Colon (tissue), 2 donors: ENCODE results near the gene TBATA.

Experiments used
- FAIRE-seq: peaks from 2 replicates; lab custom pipeline; 2012; peaks lifted over from hg19 to GRCh38; lab: Jason Lieb, UNC
- donor health status: control.
- donor health status: control.

Gene TBATA

DNA sequence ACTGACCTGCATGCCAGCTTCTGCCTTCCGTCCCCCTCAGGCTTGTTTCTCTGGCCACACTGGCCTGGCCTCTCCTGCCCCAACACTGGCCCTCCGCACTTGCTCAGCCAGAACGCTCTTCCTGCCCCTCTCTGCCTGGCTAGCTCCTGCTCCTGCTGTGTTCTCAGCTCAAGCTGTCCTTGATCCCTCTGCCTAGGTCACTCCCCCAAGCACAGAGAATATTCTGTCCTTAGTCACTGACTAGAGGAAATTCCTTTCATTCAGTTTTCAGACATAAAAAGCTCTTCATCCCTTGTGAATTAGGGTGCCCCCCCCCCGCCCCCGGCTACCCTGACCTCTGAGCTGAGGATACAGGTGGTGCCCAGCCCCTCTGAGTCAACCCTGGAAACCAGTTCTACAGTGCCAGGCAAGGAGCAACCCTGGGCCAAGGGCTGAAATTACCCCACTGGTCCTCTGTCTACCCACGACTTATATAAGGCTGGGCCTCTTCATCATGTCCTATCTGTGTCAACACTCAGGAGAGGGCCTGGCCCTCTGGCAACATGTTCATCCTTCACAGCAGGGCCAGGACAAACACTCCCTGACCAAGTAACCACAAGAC is 23.9 kb upstream of the TBATA start:
- no peak for FAIRE-seq

DNA sequence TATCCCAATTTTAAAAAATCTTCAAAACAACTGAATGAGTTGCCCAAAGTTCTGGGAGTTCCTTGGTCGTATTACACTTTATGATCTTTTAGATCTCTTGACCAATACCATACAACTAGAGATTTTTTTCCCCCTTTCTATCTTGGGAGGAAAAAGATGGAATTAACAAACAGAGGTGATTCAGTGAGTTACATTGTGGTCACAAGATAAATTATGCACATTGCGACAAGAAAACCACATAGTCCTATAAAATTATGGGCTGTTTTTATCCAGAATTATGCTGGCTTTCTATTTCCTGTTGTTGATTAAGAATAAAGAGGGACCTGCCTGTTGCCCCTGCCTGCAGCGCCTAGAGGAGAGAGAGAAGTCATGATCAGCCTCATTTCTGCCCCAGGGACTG is 22.4 kb upstream of the TBATA start:
- FAIRE-seq = no peak

DNA sequence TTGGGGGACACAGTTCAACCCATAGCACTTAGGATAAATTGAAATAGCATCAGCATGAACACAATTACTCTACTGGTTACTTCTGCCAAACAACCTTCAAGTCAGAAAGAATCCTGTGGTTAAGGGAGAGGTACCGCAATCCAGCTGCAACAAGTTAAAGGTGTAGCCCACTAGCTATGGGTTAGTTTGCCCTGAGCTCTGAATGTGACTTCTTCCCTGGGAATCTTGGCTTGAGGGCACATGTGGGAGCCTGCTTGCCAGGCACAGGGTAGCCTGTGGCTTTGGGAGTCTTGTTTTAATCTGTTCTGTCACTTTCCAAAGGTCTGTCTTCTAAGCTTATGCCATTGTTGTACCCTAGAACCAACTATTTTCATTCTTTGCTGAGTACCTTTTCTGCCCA is 21.7 kb upstream of the TBATA start:
- FAIRE-seq = no peak

DNA sequence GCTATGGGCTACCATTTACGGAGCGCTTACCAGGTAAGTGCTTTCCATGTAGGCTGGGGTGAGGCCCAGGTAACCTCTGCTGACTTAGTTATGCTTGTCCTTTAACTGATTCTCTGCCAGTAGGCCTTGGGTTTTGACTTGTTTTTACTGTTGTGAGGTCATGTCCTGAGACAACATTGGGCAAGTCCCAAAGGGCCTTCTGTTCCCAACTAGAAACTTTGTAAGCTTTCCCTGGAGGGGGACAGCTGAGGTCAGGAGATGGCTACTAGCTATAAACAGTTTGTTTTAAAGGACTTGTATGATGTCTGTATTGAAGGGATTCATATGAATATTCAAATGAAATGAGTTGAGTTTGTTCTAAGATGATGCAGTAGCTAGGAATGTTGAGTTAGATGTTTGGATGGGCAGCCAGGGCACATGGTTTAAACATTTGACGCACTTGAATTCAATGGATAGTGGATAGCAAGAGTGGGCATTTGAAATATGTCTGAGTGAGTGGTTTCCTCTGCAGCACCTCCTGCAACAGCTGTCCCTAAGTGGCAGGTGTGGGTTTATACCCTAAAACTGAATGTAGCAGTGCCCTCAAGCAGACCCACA is 20.5 kb upstream of the TBATA start:
- no peak for FAIRE-seq

DNA sequence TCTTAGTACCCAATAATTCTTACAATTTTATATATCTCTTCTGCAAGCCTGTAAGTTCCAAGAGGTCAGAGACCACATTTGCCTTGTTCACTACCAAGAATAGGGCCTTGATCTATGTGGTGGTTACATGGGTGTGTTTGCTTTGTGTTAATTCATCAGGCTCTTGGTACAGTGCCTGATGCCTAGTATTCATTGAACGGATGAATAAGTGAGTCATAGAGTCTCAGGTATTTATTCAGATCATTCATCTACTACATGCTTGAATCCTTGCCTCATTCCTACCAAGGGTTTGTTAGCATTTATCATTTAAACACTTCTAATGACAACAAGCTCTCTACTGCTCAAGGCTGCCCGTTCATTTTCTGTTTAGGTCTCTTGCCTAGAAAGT is 19.2 kb upstream of the TBATA start:
- no peak for FAIRE-seq

DNA sequence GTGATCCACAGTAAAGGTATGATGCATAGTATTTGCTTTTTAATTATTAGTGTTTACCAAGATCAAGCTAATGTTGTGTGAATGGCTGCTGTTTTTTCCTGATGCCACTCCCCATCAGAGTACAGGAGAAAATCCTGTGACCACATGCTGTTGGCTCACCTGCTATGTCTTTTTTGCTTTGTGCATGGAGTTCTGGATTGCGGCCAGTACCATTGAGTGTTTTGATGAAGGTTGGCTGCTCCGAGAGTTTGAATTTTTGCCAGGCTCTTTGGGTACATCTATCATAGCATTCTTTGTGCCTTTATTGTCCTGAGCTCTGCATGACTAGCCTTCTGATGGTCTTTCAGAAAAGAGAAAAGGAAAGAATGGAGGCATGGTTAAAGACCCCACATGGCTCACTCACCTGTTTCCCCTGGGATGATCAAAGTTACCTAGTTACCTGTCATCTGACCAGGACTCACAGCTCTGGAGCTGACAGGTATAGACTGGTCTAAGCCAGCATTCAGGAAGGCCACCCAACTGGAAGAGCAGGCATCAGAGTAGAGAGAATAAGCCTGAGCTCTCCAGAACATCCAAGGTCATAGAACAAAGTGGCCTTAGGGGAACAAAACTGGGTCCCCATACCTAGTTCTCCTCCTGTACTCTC is 18.7 kb upstream of the TBATA start:
- FAIRE-seq = no peak

DNA sequence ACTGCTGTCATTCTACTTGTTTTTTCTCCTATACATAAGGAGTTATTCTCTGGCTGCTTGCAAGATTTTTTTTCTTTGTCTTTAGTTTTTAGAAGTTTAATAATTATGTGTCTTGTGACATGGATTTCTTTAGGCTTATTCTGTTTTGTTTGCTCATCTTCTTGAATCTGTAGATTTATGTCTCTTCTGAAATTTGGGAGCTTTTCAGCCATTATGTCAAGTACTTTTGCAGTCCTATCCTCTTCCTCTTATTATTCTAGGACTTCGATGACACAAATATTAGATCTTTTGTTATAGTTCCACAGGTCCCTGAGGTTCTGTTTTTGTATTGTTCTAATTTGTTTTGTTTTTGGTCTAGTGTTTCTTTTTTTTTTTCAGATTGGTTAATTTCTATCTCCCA is 16.7 kb upstream of the TBATA start:
- no peak for FAIRE-seq

DNA sequence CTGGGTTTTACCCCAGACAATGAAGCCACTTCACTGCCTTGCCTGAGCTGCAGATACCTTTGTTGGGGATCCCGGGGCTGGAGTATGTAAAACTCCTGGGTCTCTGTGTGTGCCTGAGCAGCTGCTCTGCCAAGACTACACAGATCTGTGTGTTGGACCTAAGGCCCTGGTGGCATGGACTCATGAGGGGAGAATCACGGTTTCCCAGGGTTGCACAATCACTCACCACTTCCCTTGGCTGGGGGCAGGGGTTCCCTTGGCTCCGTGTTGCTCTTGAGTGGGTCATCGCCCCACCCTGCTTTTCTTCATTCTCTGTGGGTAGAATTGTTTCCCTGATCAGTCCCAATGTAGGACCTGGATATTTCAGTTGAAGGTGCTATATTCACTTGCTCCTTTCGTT is 13.9 kb upstream of the TBATA start:
- FAIRE-seq = no peak

DNA sequence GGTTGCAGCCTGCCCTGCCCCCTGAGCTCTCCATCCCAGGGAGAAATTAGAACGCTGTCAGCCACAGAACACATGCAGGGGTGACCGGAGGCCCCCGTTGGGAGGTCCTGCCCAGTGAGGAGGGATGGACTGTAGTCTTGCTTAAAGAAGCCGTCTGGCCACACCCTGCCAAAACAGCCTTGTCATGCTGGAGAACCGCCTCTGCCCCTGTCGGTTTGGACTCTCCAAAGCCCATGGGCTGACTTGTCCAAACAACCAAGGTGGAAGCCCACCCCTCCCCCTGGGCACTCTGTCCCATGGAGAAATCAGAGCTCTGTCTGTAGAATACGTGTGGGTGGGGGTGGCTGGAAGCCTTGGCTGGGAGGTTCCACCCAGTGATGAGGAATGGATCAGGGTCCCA is 12.7 kb upstream of the TBATA start:
- no peak for FAIRE-seq

DNA sequence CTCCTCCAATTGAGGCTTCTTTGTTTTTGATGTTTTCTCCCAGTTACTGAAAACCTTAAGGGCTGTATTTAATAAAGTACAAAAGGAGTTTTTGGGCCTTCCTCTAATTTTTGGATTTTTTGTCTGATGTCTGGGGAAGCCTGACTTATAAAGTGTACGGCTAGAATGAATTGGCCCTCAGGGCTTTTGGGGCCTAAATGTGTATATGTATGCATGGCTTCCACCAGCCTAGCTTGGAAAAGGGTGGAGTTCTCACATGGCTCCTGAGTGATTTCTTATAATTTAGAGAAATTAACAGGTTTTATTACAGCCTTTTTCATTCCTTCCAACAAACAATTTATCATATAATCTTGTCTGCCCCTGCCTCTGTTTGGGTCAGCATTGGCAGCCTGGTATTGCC is 10.4 kb upstream of the TBATA start:
- FAIRE-seq = no peak

DNA sequence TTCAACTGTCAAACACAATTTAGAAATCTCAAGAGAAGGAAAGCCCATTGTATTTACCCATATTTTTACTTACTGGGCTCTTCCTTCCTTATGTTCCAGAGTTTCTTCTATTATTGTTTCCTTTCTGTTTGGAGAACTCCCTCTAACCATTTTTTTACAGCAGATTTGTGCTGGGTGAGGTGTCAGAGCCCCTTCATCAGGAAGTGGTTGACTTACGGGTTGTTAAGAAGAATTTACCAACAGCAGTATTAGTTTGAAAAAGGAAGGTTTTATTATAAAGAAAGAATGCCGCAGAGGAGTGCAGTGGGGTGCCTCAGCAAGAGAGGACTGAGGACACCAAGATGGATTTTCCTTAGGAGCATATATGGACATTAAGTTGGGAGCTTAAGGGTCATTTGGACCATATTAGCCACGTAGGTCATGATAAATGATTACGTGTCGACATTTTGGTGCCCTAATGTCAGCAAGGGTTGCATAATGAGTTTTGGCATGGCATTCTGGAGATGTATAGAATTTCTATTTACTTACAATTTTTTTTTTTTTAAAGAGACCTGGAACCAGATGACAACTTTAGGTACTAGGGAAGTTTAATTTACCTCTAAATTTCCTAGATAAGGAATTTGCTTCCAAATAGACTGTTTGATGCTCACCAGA is 6.3 kb upstream of the TBATA start:
- FAIRE-seq = no peak

DNA sequence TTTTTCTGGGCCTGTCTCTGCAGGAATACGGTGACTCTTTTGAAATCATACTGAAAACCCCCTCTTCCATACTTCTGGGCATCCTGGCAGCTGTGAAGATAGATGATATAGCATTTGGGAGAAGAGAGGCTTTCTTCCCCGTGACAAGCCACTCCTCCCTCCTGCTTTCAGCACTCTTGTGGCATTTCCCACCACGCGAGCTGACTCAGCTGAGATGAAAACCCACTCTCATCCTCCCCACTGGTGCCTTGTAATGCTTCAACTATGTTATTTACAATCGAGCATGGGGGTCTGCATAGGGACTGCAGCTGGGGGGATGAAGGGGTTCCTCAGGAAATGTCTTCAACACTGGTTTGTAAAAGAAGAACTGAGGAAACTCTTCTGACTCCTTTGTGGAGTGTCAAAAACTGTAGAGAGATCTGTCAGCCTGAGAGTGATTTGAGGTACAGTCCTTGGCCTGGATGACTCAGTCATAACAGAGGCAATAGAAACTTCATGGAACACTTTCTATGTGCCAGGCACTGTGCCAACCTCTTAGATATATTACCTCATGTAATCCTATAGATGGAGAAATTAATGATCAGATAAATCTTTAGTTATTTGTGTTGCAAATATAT is 1.7 kb upstream of the TBATA start:
- FAIRE-seq = no peak

DNA sequence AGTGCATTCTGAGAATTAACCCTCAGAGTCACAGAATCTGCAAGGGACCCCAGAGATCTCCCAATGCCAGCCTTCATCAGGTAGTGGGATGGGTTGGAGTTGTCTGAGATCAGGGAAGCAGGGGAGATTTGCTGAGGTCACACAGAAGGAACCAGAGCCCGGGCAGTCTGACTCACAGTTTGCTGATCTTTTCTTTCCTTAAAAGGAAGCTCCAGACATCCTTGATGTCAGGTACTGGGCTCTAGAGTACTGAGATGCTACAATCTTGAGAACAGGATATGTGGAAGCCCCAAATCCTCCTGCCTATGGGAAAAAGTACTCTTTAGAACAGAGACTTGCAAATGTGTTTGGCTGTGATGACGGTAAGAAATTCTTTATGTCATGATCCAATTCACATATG is 706 bp downstream of the TBATA start:
- FAIRE-seq = no peak

DNA sequence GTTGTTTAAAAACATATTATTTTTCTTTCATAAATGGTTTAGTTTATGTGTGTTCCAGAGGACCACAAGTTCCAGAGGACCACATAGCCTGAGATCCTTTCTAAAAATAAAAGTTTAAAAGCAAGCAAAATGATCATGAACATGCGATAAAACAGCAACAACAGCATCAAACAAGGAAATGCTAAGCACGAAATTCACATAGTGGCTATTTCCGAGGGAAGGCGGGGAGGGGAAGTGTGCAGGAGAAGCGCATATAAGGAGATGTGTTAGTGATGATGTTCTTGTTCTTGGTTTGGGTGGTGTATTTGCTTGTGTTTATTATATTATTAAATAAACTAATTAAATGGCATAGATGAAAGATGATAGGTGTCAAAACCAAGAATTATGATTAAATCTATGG is 1.2 kb downstream of the TBATA start:
- peak; percentile 45 for FAIRE-seq

DNA sequence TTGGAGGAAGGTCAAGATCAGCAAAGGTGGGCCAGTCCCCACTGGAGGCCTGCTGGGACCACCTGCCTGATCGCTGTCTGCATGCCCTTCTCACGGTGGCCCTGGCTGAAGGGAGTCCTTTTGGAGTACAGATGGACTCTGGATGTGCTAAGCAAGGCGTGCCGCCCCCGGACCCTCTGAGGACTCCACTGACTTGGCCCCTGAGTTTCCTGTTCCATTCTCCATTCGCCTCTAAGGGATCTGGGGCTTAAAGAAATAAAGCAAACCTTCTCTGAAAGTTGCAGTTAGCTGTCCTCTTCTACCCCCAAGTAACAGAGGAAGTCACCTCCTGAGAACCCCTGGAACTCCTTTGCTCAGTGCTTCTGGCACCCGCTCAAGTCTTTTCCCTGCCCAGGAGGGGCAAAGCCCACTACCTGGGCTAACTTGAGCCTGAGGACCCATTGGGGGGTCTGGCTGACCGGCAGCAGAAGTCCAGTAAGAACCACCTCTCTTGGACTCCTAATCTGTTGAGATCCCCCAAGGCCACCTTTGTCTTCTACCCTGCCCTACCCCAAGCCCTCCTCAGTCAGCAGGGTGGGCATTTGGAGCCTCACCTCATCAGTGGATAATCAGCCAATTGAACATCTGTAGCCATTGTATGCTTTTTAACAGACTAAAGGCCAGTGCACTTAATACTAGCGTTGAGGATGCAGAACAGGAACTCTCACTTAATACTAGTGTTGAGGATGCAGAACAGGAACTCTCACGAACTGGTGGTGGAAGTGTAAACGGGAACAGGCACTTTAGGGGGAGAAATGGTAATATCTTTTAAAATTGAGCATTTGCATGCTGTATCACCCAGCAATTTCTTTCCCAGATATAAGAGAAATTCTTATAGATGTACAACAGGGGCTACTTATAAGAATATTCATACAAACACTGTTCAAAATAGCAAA is 2.2 kb downstream of the TBATA start:
- FAIRE-seq = no peak

DNA sequence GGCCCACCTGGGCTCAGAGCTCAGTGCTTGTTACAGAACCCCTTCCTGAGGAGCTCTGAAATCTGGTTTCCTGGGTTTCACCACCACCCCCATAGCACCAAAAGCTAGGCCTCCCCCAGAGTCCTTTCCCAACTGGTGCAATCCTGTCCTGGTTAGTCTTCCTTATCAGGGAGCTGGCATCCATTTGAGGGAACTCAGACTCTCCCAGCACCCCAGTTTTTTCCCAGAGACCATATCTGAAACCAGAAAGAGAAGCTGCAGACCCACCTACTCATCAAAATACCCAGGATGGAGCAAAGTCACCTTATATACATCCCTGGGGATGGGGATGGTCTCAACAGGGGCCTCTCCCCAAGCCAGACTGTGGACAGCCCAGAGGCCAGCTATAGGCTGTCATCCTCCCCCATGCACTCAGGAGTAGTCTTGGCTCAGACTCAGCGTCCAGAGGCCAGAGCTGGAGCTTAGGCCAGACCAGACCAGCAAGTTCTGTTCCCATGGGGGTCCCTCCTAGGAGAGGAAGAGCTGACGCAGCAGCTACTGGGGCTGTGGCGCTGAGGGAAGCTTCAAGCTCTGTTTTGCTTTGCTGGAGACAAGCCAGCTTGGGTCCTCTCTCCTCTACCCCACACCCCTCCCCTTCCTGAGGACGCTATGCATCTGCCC is 3.0 kb downstream of the TBATA start:
- no peak for FAIRE-seq

DNA sequence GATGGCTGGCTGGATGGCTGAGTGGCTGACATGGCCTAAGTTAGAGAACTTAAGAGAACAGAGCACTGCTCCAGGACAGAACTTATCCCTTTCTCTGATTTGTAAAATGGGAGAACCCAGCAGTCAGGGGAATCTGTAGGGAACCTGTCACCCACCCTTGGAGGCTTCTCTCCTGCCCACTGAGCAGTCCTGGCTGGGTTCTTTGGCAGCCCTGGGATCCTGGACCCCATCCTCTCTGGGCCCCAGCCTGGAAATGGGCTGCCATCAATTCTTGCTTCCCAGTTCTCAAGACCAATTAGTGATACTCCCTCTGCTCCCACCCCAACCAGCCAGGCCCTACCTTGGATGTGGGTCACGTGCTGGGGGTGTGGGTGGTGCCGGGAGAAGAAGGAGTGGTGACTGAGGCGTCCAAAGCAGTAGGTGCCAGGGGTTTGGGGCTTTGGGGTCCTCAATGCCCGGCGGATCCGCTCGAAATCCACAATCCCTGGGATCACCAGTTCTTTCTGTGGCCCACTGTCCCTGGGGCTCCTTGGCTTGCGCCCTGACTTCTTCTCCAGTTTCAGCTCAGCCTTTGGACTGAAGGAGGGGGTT is 3.6 kb downstream of the TBATA start:
- FAIRE-seq = no peak

DNA sequence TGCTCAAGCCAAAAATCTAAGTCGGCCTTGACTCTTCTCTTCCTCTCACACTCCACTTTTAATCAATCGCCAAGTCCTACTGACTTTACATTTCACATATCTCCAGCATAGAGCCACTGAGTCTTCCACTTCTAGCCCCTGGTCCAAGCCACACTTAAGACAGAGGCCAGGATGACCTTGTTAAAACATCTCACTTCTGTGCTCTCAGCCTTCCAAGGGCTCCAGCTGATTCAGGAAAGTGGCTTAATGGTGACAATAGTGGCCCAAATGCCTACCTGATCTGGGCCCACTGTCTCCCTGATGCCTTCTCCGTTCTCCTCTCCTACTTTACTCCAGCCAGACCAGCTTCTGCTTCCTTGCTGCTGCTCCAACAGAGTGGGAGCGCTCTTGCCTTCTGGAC is 4.4 kb downstream of the TBATA start:
- no peak for FAIRE-seq

DNA sequence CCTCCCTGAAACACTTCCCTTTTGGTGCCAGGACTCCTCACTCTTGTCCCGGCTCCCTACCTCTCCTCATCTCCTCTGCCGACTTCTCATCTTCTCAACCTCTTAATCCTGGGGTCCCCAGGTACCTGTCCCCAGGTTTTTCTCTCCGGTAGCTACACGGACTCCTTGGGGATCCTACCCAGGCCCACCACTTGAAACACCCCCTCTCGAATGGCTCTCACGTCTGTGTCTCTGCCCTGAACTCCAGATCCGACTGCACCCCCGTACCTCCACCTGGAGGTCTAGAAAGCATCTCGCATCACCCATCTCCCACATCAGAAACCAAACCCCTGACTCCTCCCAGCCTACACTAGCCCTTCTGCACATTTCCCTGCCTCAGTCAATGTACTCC is 4.8 kb downstream of the TBATA start:
- no peak for FAIRE-seq

DNA sequence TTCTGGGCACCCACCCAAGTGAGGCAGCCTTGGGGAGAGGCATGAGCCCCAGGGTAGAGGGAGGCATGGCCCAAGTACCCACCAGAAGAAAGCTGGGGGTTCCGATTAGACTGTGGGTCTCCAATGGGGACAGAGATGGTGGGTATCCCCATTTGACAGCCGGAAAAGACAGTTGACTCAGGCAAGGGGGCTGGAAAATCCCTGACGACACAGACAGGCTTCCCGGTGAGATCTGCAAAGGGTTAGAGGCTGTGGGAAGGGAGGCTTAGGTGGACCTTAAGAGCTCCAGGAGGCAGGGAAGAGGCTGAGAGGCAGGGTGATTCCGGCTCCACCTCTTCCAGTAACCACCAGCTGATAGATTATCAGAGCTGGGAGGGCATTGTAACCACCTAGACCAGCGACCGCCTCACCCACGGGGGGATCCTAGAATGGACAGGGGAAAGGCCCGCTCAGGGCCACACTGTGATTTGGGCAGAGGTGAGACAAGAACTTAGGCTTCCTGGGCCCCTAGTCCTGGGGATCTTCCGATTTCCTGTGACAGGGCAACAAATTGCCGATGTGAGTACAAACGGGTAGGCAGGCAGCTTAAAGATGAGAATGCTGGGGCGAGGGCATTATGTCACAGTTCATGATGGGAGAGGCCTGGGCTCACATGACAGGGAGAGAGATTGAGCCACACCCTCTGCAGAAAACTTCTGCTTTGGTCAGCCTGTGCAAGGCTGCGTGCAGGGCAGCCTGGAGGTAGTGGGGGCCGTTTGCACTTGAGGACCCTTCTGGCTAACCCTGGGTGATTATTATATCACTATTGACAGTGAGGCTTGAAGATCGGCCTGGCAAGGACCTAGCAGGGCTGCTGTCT is 5.4 kb downstream of the TBATA start:
- no peak for FAIRE-seq
